Astrocyte (in vitro differentiated cells and primary cell): ENCODE measurements around the gene GIPC3. TPM values are rescaled to one million over a fixed set of nuclear protein-coding genes. Genes with fewer than 3 reads are reported as not detected.

Experiments
- DNase-seq: peaks from one replicate; pipeline ENCODE4 v3.0.0-alpha.2; 2010; ENCODE audit warnings: low read depth
- FAIRE-seq: peaks from 2 replicates; lab custom pipeline; 2011; peaks lifted over from hg19 to GRCh38; lab: Jason Lieb, UNC
- H2AFZ ChIP-seq: 2 replicates; pipeline ENCODE4 v1.6.0; 2012; ENCODE audit warnings: low read depth, low read length, inconsistent platforms
- H3K27ac ChIP-seq: 2 replicates; pipeline ENCODE4 v1.5.1; 2011; ENCODE audit warnings: low read depth, low read length, inconsistent platforms
- H3K27me3 ChIP-seq: 2 replicates; pipeline ENCODE4 v1.6.0; 2011; ENCODE audit warnings: low read length, inconsistent platforms; ENCODE audit not compliant: insufficient read depth
- H3K36me3 ChIP-seq: 2 replicates; pipeline ENCODE4 v1.5.1; 2011; ENCODE audit warnings: low read length, inconsistent platforms; ENCODE audit not compliant: insufficient read depth
- H3K4me1 ChIP-seq: 2 replicates; pipeline ENCODE4 v1.5.1; 2011; ENCODE audit warnings: low read length, inconsistent platforms; ENCODE audit not compliant: insufficient read depth
- H3K4me2 ChIP-seq: 2 replicates; pipeline ENCODE4 v1.6.0; 2012; ENCODE audit warnings: low read length, inconsistent platforms
- H3K4me3 ChIP-seq: 2 replicates; pipeline ENCODE4 v1.5.1; 2011; ENCODE audit warnings: low read depth, mild to moderate bottlenecking, low read length, inconsistent platforms; ENCODE audit not compliant: insufficient read depth
- H3K79me2 ChIP-seq: 2 replicates; pipeline ENCODE4 v1.6.0; 2012; ENCODE audit warnings: mild to moderate bottlenecking, low read length, inconsistent platforms; ENCODE audit not compliant: insufficient read depth
- H3K9ac ChIP-seq: 2 replicates; pipeline ENCODE4 v1.6.0; 2012; ENCODE audit warnings: mild to moderate bottlenecking, low read length, inconsistent platforms
- H3K9me3 ChIP-seq: 2 replicates; pipeline ENCODE4 v1.5.1; 2012; ENCODE audit warnings: low read depth, mild to moderate bottlenecking, low read length, inconsistent platforms; ENCODE audit not compliant: insufficient read depth
- H4K20me1 ChIP-seq: 2 replicates; pipeline ENCODE4 v1.6.0; 2012; ENCODE audit warnings: low read length, inconsistent platforms; ENCODE audit not compliant: insufficient read depth
- H3K27ac Mint-ChIP-seq: one replicate; pipeline ENCODE4 v1.8.0; 2021; ENCODE audit warnings: mild to moderate bottlenecking, mixed read lengths; ENCODE audit not compliant: unreplicated experiment
- H3K27me3 Mint-ChIP-seq: one replicate; pipeline ENCODE4 v1.8.0; 2021; ENCODE audit warnings: low read depth, mixed read lengths; ENCODE audit not compliant: unreplicated experiment
- H3K36me3 Mint-ChIP-seq: one replicate; pipeline ENCODE4 v1.8.0; 2021; ENCODE audit warnings: low read depth, mixed read lengths; ENCODE audit not compliant: unreplicated experiment
- H3K4me1 Mint-ChIP-seq: one replicate; pipeline ENCODE4 v1.8.0; 2021; ENCODE audit warnings: low read depth, mixed read lengths; ENCODE audit not compliant: unreplicated experiment
- H3K4me3 Mint-ChIP-seq: one replicate; pipeline ENCODE4 v1.8.0; 2021; ENCODE audit warnings: mild to moderate bottlenecking, moderate library complexity, mixed read lengths; ENCODE audit not compliant: unreplicated experiment
- H3K9me3 Mint-ChIP-seq: one replicate; pipeline ENCODE4 v1.8.0; 2021; ENCODE audit warnings: mild to moderate bottlenecking, mixed read lengths; ENCODE audit not compliant: unreplicated experiment
- CTCF ChIP-seq: IDR thresholded peaks from 2 replicates; pipeline ENCODE4 v1.5.1; 2011; ENCODE audit warnings: low read depth, mild to moderate bottlenecking, inconsistent platforms, low read length, moderate library complexity; ENCODE audit not compliant: insufficient read depth
- EZH2 ChIP-seq: IDR thresholded peaks from 2 replicates; pipeline ENCODE4 v1.6.1; 2012; ENCODE audit warnings: mild to moderate bottlenecking, low read length, inconsistent platforms; ENCODE audit not compliant: insufficient read depth
- total RNA-seq: library from RNA; stranded (reverse); gene quantifications from 2 replicates; pipeline ENCODE4 v1.2.1, GENCODE V29; 2021

GIPC3 gene
- total RNA-seq, 1 donor from 2014 or later = 0.09 TPM

GRCh38 chr19:3570606-3571011 is 14.7 kb upstream of the GIPC3 start:
- peaks cover 11% of the 10 kb centered on the region for H3K36me3 Mint-ChIP-seq
- H3K4me1 ChIP-seq = peaks cover 5% of the 10 kb centered on the region
- no peak for TF ChIP-seq EZH2
- no peak for TF ChIP-seq CTCF
- no peak for FAIRE-seq
- H3K36me3 ChIP-seq = no peaks in the 10 kb centered on the region
- H3K4me1 Mint-ChIP-seq = peaks cover 4% of the 10 kb centered on the region
- no peak overlapping the region for H3K4me2 ChIP-seq
- H3K27ac ChIP-seq = no peak overlapping the region
- no peak overlapping the region for H3K9ac ChIP-seq
- no peak for DNase-seq
- peaks cover 6% of the 10 kb centered on the region for H3K79me2 ChIP-seq
- no peak overlapping the region for H3K4me3 ChIP-seq
- no peaks in the 10 kb centered on the region for H3K9me3 ChIP-seq
- H3K27ac Mint-ChIP-seq = no peak overlapping the region
- no peak overlapping the region for H3K4me3 Mint-ChIP-seq
- no peak overlapping the region for H2AFZ ChIP-seq
- H4K20me1 ChIP-seq = peaks cover 13% of the 10 kb centered on the region
- peaks cover 7% of the 10 kb centered on the region for H3K27me3 Mint-ChIP-seq
- no peaks in the 10 kb centered on the region for H3K27me3 ChIP-seq
- peaks cover 2% of the 10 kb centered on the region for H3K9me3 Mint-ChIP-seq

- peaks cover 6% of the 10 kb centered on the region for H3K79me2 ChIP-seq
- peak overlapping the region; percentile 80 for H3K4me3 Mint-ChIP-seq
- H3K27me3 Mint-ChIP-seq = peaks cover 7% of the 10 kb centered on the region
- H3K27me3 ChIP-seq = no peaks in the 10 kb centered on the region
- H3K27ac Mint-ChIP-seq = no peak overlapping the region
- peaks cover 4% of the 10 kb centered on the region for H3K4me1 Mint-ChIP-seq
- DNase-seq (peak; percentile 99), FAIRE-seq (no peak)
- peak overlapping the region; percentile 42 for H3K27ac ChIP-seq
- peaks cover 12% of the 10 kb centered on the region for H3K4me1 ChIP-seq
- peak overlapping the region; percentile 83 for H2AFZ ChIP-seq
- TF ChIP-seq EZH2 (no peak), CTCF (no peak)
- H3K4me3 ChIP-seq = peak overlapping the region; percentile 74
- H3K36me3 Mint-ChIP-seq = peaks cover 10% of the 10 kb centered on the region
- H3K9ac ChIP-seq = peak overlapping the region; percentile 82
- peaks cover 3% of the 10 kb centered on the region for H3K36me3 ChIP-seq
- H3K9me3 Mint-ChIP-seq = peaks cover 2% of the 10 kb centered on the region
- H4K20me1 ChIP-seq = peaks cover 18% of the 10 kb centered on the region
- peak overlapping the region; percentile 93 for H3K4me2 ChIP-seq
- H3K9me3 ChIP-seq = no peaks in the 10 kb centered on the region
These were observed 13.0 kb upstream of the GIPC3 start for GRCh38 chr19:3572132-3572854.

GRCh38 chr19:3572855-3573161 is 12.5 kb upstream of the GIPC3 start, which contains the start of gene HMG20B:
Gene HMG20B (plus strand): TSS chr19:3572944. CDS start chr19:3573310, 366 bp downstream.
- no peak within 1 kb of the TSS for H3K27ac Mint-ChIP-seq

More at GRCh38 chr19:3572855-3573161, 12.5 kb upstream of the GIPC3 start, which contains the start of gene HMG20B:
- H3K27me3 ChIP-seq = no peaks in the 10 kb centered on the region
- H3K9ac ChIP-seq = peak within 1 kb of the TSS; percentile 93
- peaks cover 18% of the 10 kb centered on the region for H4K20me1 ChIP-seq
- peak within 1 kb of the TSS; percentile 83 for H2AFZ ChIP-seq
- peak within 1 kb of the TSS; percentile 99 for H3K4me2 ChIP-seq
- H3K36me3 ChIP-seq = peaks cover 3% of the 10 kb centered on the region
- Mint-ChIP-seq H3K9me3 (peaks cover 2% of the 10 kb centered on the region), H3K4me1 (peaks cover 4% of the 10 kb centered on the region), H3K36me3 (peaks cover 10% of the 10 kb centered on the region), H3K4me3 (peak within 1 kb of the TSS; percentile 83), H3K27me3 (peaks cover 7% of the 10 kb centered on the region)
- DNase-seq (no peak), FAIRE-seq (no peak)
- peak within 1 kb of the TSS; percentile 77 for H3K4me3 ChIP-seq
- peaks cover 6% of the 10 kb centered on the region for H3K79me2 ChIP-seq
- peaks cover 12% of the 10 kb centered on the region for H3K4me1 ChIP-seq
- H3K27ac ChIP-seq = peak within 1 kb of the TSS; percentile 73
- TF ChIP-seq EZH2 (no peak), CTCF (no peak)
- H3K9me3 ChIP-seq = no peaks in the 10 kb centered on the region
